ENCODE measurements around the gene CD82. TPM values are rescaled to one million over a fixed set of nuclear protein-coding genes. Genes with fewer than 3 reads are reported as not detected.

Gene CD82
- polyA plus RNA-seq, 1 donor (not counting 4 experiments of a cell fraction or from before 2014, with no cell fraction given), result 118 TPM

GRCh38 chr11:44522294-44522693 lies 43.2 kb upstream of the CD82 start:
- Histone ChIP-seq H3K9me1 (ENCODE audit: control insufficient read depth, extremely low read depth, insufficient read depth, low read length) (no peaks in the 10 kb centered on the region), H3K27ac (ENCODE audit: control insufficient read depth, insufficient read depth, low read length) (no peak overlapping the region), H3K4me3 (ENCODE audit: control insufficient read depth in 2 of 3, extremely low read depth in 1 of 3, insufficient read depth in 2 of 3, low read depth in 1 of 3, low read length in 3 of 3) (no peak overlapping the region), H3K36me3 (ENCODE audit: control insufficient read depth in 2 of 2, extremely low read depth in 1 of 2, insufficient read depth in 2 of 2, low read length in 2 of 2) (no peaks in the 10 kb centered on the region), H3K9ac (ENCODE audit: control insufficient read depth, extremely low read depth, insufficient read depth, low read length) (no peak overlapping the region), H4K20me1 (ENCODE audit: control insufficient read depth, extremely low read depth, insufficient read depth, low read length) (no peaks in the 10 kb centered on the region), H3K9me3 (ENCODE audit: control insufficient read depth, low read depth, low read length) (no peaks in the 10 kb centered on the region), H3K27me3 (ENCODE audit: control insufficient read depth, extremely low read depth, insufficient read depth, low read length) (peaks cover 27% of the 10 kb centered on the region), H3K79me2 (ENCODE audit: control insufficient read depth, insufficient read depth, low read length) (no peaks in the 10 kb centered on the region), H2AFZ (ENCODE audit: control insufficient read depth, low read length) (no peak overlapping the region), H3K4me1 (ENCODE audit: control insufficient read depth, extremely low read depth, insufficient read depth, low read length) (no peaks in the 10 kb centered on the region), H3K4me2 (ENCODE audit: control insufficient read depth, extremely low read depth, insufficient read depth, low read depth, low read length) (no peak overlapping the region)
- dilution Hi-C loops (cut with MboI; ENCODE audit: extremely low pct_ligation_motif_present, low sequenced_read_pairs), result no loop called here
- FAIRE-seq (no peak), DNase-seq (ENCODE audit: low read depth, low spot score) (no peak)
- TF ChIP-seq EZH2 (IDR thresholded peaks at IDR 0.05; ENCODE audit: low read length), result no peak
- TF ChIP-seq CTCF (optimal IDR thresholded peaks at IDR 0.05 in 1 of 3, IDR thresholded peaks at IDR 0.05 in 1 of 3, conservative IDR thresholded peaks at IDR 0.05 in 1 of 3; ENCODE audit: extremely low read depth in 1 of 3, insufficient read depth in 2 of 3, low read length in 3 of 3), result no peak

- Histone ChIP-seq H3K36me3 (ENCODE audit: control insufficient read depth in 2 of 2, extremely low read depth in 1 of 2, insufficient read depth in 2 of 2, low read length in 2 of 2) (no peaks in the 10 kb centered on the region), H3K4me2 (ENCODE audit: control insufficient read depth, extremely low read depth, insufficient read depth, low read depth, low read length) (no peak overlapping the region), H3K79me2 (ENCODE audit: control insufficient read depth, insufficient read depth, low read length) (no peaks in the 10 kb centered on the region), H2AFZ (ENCODE audit: control insufficient read depth, low read length) (no peak overlapping the region), H3K9me1 (ENCODE audit: control insufficient read depth, extremely low read depth, insufficient read depth, low read length) (no peaks in the 10 kb centered on the region), H3K27ac (ENCODE audit: control insufficient read depth, insufficient read depth, low read length) (no peak overlapping the region), H3K9ac (ENCODE audit: control insufficient read depth, extremely low read depth, insufficient read depth, low read length) (no peak overlapping the region), H3K4me3 (ENCODE audit: control insufficient read depth in 2 of 3, extremely low read depth in 1 of 3, insufficient read depth in 2 of 3, low read depth in 1 of 3, low read length in 3 of 3) (no peak overlapping the region), H3K9me3 (ENCODE audit: control insufficient read depth, low read depth, low read length) (no peaks in the 10 kb centered on the region), H4K20me1 (ENCODE audit: control insufficient read depth, extremely low read depth, insufficient read depth, low read length) (no peaks in the 10 kb centered on the region), H3K27me3 (ENCODE audit: control insufficient read depth, extremely low read depth, insufficient read depth, low read length) (peaks cover 29% of the 10 kb centered on the region), H3K4me1 (ENCODE audit: control insufficient read depth, extremely low read depth, insufficient read depth, low read length) (no peaks in the 10 kb centered on the region)
- DNase-seq (ENCODE audit: low read depth, low spot score), result no peak
- FAIRE-seq, result no peak
- TF ChIP-seq EZH2 (IDR thresholded peaks at IDR 0.05; ENCODE audit: low read length) (no peak), CTCF (optimal IDR thresholded peaks at IDR 0.05 in 1 of 3, IDR thresholded peaks at IDR 0.05 in 1 of 3, conservative IDR thresholded peaks at IDR 0.05 in 1 of 3; ENCODE audit: extremely low read depth in 1 of 3, insufficient read depth in 2 of 3, low read length in 3 of 3) (no peak)
- dilution Hi-C loops (cut with MboI; ENCODE audit: extremely low pct_ligation_motif_present, low sequenced_read_pairs), result no loop called here
These were observed 41.1 kb upstream of the CD82 start for GRCh38 chr11:44524346-44524745.
